LNCaP clone FGC (cell line): ENCODE results near the gene APOE.

ENCODE experiments used
- DNase-seq: peaks from one replicate; pipeline ENCODE4 v3.0.0-alpha.2; 2011; ENCODE audit warnings: low read depth
- H3K4me3 ChIP-seq: 2 replicates; pipeline ENCODE4 v1.5.1; 2011; ENCODE audit warnings: mild to moderate bottlenecking, low read depth, low read length, control low read depth
- TF ChIP-seq, protein P1 (sequence below): IDR thresholded peaks from 2 replicates; pipeline ENCODE4 v1.5.1; 2012; ENCODE audit warnings: mild to moderate bottlenecking; ENCODE audit not compliant: control insufficient read depth, insufficient read depth; ENCODE audit errors: extremely low read depth

The APOE gene

GRCh38 chr19:44930088-44930487 is 24.5 kb downstream of the APOE start:
- no peak for DNase-seq
- no peak overlapping the region for H3K4me3 ChIP-seq
- TF ChIP-seq, protein P1, sequence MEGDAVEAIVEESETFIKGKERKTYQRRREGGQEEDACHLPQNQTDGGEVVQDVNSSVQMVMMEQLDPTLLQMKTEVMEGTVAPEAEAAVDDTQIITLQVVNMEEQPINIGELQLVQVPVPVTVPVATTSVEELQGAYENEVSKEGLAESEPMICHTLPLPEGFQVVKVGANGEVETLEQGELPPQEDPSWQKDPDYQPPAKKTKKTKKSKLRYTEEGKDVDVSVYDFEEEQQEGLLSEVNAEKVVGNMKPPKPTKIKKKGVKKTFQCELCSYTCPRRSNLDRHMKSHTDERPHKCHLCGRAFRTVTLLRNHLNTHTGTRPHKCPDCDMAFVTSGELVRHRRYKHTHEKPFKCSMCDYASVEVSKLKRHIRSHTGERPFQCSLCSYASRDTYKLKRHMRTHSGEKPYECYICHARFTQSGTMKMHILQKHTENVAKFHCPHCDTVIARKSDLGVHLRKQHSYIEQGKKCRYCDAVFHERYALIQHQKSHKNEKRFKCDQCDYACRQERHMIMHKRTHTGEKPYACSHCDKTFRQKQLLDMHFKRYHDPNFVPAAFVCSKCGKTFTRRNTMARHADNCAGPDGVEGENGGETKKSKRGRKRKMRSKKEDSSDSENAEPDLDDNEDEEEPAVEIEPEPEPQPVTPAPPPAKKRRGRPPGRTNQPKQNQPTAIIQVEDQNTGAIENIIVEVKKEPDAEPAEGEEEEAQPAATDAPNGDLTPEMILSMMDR, result no peak

DNA sequence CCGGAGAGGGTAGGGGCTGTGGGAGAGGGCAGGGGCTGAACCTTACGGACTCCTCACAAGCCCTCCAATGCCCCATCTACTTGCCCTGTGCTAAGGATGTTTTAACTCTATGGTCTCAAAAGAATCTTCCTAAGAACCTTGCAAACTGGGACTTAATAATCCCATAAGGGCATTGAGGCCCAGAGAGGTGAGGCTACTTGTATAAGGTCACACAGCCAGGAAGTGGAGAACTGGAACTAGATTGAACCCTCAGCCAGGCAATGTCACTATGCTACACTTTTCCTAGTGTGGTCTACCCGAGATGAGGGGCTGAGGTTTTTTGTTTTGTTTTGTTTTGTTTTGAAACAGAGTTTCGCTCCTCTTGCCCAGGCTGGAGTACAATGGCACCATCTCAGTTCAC is 25.9 kb downstream of the APOE start:
- no peak overlapping the region for H3K4me3 ChIP-seq
- no peak for DNase-seq
- TF ChIP-seq, protein P1, result no peak

- DNase-seq, result no peak
- TF ChIP-seq, protein P1, result no peak
- no peak overlapping the region for H3K4me3 ChIP-seq
Observed at GRCh38 chr19:44939668-44940067, 34.1 kb downstream of the APOE start.

DNA sequence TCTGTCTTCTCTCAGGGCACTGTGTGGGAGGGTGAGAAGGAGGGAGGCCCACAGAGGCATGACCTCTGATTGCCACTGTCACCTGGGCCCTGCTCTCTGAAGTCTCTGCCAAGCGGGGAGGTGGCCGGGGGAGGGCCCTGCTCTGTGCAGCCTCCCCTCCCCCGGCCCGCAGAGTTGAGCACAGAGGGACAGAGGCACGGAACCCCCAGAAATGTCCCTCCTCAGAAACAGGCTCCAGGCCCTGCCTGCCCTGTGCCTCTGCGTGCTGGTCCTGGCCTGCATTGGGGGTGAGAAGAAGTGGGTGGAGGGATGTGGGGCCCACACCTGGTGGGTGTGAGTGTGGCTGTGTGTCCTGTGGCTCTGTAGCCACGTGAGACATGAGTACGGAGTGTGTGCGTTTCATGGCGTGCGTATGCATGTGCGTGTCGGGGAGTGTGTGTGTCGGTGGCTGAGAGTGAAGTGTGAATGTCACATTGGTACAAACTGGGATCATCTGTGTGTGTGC is 36.5 kb downstream of the APOE start, which contains the start of gene APOC4:
Gene APOC4 (plus strand): TSS at position 171 of the 505 bp plus-strand sequence. CDS start 41 bp downstream, at position 212.
- no peak for DNase-seq
- TF ChIP-seq, protein P1, result no peak
- no peak within 1 kb of the TSS for H3K4me3 ChIP-seq

DNA sequence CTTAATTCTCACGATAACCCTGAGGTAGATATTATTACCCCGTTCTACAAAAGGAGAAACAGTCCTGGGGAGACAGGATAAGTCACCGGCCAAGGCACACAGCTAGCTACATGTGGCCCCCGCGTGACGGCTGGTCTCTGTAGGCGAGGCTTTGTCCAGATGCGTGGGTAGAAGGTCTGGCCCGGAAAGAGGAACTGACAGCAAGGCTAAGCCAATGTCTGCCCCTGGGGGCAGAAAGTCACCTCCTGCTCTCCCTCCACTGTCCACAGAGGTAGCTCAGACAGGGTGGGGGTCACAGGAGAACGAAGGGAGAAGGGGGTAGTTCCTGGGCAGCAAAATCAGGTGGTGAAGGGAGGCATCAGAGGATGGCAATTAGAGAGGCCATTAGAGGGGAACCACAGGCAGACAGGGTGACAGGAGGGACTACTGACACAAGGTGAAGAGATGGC is 38.2 kb downstream of the APOE start:
- TF ChIP-seq, protein P1, result no peak
- no peak for DNase-seq

DNA sequence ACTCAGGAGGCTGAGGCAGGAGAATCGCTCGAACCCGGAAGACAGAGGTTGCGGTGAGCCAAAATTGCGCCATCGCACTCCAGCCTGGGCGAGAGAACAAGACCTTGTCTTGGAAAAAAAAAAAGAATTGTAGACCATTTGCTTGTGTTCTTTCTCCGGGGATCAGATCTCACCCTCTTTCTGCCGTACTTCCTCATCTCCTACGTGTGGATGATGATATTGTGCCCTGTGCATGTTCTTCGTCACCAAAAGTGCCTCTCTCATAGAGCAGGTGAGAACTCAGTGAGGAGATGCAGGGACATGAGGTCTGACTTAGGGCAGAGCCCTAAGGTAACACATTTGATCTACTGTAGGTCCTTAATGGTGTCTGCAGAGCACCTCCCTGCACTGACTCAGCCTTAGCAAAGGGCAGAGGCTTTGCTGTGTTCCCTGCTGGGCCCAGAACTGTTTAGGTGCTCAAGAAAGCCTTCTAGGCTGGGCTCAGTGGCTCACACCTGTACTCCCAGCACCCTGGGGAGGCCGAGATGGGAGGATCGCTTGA is 41.5 kb downstream of the APOE start:
- H3K4me3 ChIP-seq, result no peak overlapping the region
- TF ChIP-seq, protein P1, result no peak
- no peak for DNase-seq

More for the DNA sequence above, 38.2 kb downstream of the APOE start:
- no peak overlapping the region for H3K4me3 ChIP-seq

DNA sequence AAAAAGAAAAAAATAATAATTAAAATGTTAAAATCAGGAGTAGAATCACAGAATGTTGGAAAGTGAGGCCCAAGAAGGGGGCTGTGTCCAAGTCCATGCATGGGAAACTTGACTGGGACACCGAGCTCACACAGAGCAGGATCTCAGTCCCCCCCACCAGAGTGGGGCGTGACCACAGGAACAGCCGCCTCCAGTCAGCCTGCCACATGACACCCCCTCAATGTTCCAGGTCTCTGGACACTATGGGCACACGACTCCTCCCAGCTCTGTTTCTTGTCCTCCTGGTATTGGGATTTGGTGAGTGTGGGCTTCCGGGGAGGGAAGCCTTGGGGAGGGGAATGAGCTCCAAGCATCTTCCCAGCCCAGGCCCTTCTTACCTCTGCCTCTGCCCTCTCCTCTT is 42.6 kb downstream of the APOE start:
- DNase-seq, result no peak
- H3K4me3 ChIP-seq, result no peak overlapping the region
- TF ChIP-seq, protein P1, result no peak
